ENCODE results near the gene ARMH3. TPM values are rescaled to one million over a fixed set of nuclear protein-coding genes. Genes with fewer than 3 reads are reported as not detected.

The ARMH3 gene
- total RNA-seq, 1 experiment from 2014 or later = 17.1 TPM

GRCh38 chr10:101859530-101859929 lies 196.4 kb downstream of the ARMH3 start:
- peaks cover 16% of the 10 kb centered on the region for H3K9me3 Mint-ChIP-seq
- no peak for ATAC-seq
- H3K4me1 Mint-ChIP-seq = no peaks in the 10 kb centered on the region
- no peak for DNase-seq (ENCODE audit: low spot score)
- POLR2A ChIA-PET = no interaction called here
- no peak overlapping the region for H3K27ac Mint-ChIP-seq
- no peak overlapping the region for H3K4me3 Mint-ChIP-seq
- H3K36me3 Mint-ChIP-seq = peaks cover 13% of the 10 kb centered on the region
- no peaks in the 10 kb centered on the region; the same call in 1 of the 2 replicates for H3K27me3 Mint-ChIP-seq (ENCODE audit: low read depth)
- TF ChIP-seq ATF1 (CRISPR knock-in tag; IDR thresholded peaks at IDR 0.05) (no peak), NFYB (CRISPR knock-in tag; conservative IDR thresholded peaks at IDR 0.05; ENCODE audit: low read depth) (no peak), ZNF512 (CRISPR knock-in tag; IDR thresholded peaks at IDR 0.05; ENCODE audit: borderline replicate concordance) (no peak), ARID4B (CRISPR knock-in tag; IDR thresholded peaks at IDR 0.05; ENCODE audit: borderline replicate concordance) (no peak), SMAD4 (CRISPR knock-in tag; IDR thresholded peaks at IDR 0.05) (no peak), SP1 (CRISPR knock-in tag; conservative IDR thresholded peaks at IDR 0.05) (no peak), ZMAT4 (CRISPR knock-in tag; IDR thresholded peaks at IDR 0.05) (no peak), ZBTB21 (CRISPR knock-in tag; IDR thresholded peaks at IDR 0.05; ENCODE audit: borderline replicate concordance) (no peak), TEAD1 (CRISPR knock-in tag; IDR thresholded peaks at IDR 0.05) (no peak), ZNF532 (CRISPR knock-in tag; IDR thresholded peaks at IDR 0.05; ENCODE audit: borderline replicate concordance) (no peak), ZBTB43 (CRISPR knock-in tag; IDR thresholded peaks at IDR 0.05) (no peak), ZNF425 (CRISPR knock-in tag; conservative IDR thresholded peaks at IDR 0.05) (no peak), ZNF138 (CRISPR knock-in tag; conservative IDR thresholded peaks at IDR 0.05) (no peak), NR3C1 (CRISPR knock-in tag; conservative IDR thresholded peaks at IDR 0.05; ENCODE audit: low read depth) (no peak), E2F1 (CRISPR knock-in tag; IDR thresholded peaks at IDR 0.05) (no peak), FOXK1 (CRISPR knock-in tag; IDR thresholded peaks at IDR 0.05) (no peak), FOXP1 (CRISPR knock-in tag; IDR thresholded peaks at IDR 0.05; ENCODE audit: borderline replicate concordance) (no peak), ERG (CRISPR knock-in tag; IDR thresholded peaks at IDR 0.05) (no peak), SMAD3 (CRISPR knock-in tag; IDR thresholded peaks at IDR 0.05; ENCODE audit: borderline replicate concordance) (no peak), GABPB1 (CRISPR knock-in tag; IDR thresholded peaks at IDR 0.05) (no peak)
- CTCF ChIA-PET = interaction anchor here (1.0 to 2.8 kb wide), 5 partner anchors 11 to 151 kb away, joined by 3 to 17 read pairs (median 11); partner anchors contain the start of gene KCNIP2
